Hepatocyte (in vitro differentiated cells): Measurements from ENCODE around the gene RPS6KA2.

Experiments used
- CTCF ChIP-seq: fragments of 200-600 bp; sonication (generic); IDR thresholded peaks from 2 replicates; pipeline ENCODE4 v1.5.1; 2016; ENCODE audit warnings: antibody characterized with exemption, mild to moderate bottlenecking; ENCODE audit not compliant: poor library complexity
- EZH2 ChIP-seq: fragments of 200-600 bp; sonication (generic); IDR thresholded peaks from 2 replicates; pipeline ENCODE4 v1.6.1; 2016; ENCODE audit warnings: antibody characterized with exemption, mild to moderate bottlenecking, borderline replicate concordance
- EZH2phosphoT487 ChIP-seq: fragments of 200-600 bp; sonication (generic); IDR thresholded peaks from one replicate; pipeline ENCODE4 v1.6.1; 2018; ENCODE audit warnings: antibody characterized with exemption, mild to moderate bottlenecking, low read depth, moderate library complexity; ENCODE audit not compliant: unreplicated experiment, severe bottlenecking

- TF ChIP-seq CTCF (no peak), EZH2phosphoT487 (no peak), EZH2 (no peak)
These were observed 21.8 kb upstream of the RPS6KA2 start for GRCh38 chr6:166648846-166649245.
